HS-5 (cell line): ENCODE data around the gene MAP3K7.

Experiments used
- DNase-seq: peaks from one replicate; pipeline ENCODE4 v3.0.0-alpha.2; 2012; ENCODE audit warnings: low read depth

MAP3K7 gene

DNA sequence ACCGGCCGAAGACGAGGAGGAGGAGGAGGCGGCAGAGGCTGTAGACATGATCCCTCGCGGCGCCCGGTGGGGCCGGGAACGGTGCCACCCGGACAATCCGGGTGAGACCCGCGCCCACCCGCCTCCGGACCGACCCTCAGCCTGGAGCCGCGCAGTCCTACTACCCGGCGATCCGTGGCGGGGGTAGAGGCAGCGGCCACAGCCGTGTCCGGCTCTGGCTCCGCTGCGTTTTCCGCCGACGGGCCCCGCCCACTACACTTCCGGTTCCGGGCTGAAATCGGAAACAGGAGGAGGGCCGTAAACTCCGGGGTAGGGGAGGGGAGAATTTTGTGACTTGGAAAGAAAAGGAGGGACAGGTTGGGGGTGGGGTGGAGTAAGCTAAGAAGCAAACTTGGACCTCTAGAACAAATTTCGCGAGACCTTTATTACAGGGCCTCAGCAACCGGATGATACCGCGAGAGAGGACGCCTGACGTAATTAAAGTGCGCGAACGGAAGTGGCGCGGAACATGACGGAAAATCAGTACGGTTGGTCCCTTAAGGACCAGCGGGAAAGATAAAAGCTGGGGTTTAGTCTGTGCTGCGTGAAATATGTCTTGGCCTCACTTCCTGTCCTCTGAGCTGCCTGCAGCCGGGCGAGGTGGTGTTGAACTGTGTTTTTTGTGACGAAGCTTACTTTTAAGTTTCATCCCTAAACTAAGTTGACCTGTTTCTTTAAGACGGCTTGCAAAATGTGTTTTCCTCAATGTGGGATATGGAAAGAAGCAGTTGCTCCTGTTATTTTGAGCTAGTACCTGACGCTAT, at the start of gene MAP3K7:
MAP3K7 (minus strand) TSS at position 237 of the 803 bp plus-strand sequence; CDS start at position 48, 189 bp downstream.
- peak; percentile 95 for DNase-seq

DNA sequence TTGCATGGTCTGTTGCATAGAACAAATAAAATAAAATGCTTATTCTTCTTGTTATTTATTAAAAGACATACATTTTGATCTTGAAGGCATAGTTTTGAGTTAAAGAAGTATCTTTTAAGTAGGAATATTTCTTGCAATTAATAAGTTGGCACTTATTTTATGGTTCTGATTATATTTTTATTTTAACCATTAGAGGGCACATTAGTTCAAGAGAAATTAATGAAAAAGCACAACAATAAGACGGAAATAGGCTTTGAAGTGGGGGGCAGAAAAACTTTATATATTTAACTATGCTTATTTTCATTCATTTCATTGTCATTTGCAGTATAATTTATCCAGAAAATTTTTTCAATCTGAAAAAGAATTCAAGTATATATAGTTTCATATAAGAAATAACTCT, 44.2 kb upstream of the MAP3K7 start:
- no peak for DNase-seq

GRCh38 chr6:90621581-90621980, 34.7 kb upstream of the MAP3K7 start:
- DNase-seq = no peak

DNA sequence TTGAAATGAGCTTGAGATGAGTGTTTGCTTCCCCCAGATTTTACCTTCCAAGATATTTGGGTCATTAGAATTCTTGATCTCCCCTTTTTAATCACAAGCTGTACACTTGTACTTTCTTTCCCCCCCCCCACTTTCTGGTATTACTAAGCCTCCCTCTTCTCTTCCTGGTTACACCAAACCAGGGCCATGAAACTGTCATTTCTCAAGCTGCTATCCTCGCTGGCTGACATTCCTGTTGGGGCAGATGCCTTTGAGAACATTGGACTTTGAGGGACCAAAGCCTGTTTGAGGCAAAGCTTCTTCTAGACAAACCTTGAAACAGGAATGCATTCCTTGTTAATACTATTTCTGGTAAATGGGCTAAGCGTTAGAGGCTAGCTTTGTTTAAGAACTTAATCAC, 32.3 kb upstream of the MAP3K7 start:
- no peak for DNase-seq

DNA sequence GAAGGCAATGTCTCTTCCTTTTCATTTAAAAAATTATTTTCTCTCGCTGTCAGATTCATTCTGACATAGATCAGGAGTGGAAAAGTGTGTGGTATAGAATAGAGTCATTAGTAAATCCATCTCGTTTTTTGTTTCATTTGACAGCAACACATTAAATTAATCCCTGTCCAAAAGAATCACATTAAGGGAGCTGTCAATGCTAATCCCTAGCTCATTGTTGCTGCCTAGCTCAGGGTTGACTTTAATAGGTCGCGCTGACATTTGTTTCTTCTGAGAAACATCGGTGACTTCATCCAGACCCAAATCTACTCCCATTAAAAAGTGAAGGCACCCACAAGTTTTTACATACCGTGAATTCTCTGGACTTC, 25.4 kb upstream of the MAP3K7 start:
- DNase-seq = no peak

DNA sequence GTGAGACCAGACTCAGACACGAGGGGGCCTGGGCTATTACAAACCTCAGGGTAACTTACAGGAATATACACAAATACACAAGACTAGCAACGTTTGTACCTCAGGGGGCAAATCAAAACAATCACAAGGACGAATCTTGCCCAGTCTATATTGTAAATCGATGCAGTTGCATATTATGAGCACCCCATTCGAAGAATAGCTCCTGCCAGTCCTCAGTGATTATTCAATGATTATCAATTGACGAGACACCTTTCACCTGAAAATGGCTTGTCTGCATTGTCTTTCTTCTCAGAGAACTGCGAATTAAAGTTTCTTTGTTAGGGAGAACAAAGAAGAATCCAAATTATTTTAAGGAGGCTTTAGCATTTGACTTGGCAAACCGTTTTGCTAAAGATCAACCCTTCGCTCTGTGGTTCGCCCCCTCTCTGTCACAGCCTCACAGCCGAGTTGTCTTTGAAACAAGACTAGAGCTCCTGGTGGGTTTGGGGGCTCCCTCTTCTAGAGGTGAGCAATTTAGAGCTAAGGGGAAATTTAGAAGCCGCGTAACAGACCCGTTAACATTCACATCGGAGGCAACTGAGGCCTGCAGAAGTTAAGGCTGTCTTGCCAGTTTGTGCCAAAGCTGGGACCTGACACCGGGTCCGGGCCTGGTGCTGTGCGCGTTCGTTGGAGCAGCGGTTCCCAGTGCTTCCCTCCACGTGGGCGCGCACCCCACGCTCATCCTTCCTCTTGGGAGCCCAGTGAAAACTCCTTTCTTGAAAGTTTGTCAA, 24.9 kb upstream of the MAP3K7 start:
- DNase-seq = no peak

DNA sequence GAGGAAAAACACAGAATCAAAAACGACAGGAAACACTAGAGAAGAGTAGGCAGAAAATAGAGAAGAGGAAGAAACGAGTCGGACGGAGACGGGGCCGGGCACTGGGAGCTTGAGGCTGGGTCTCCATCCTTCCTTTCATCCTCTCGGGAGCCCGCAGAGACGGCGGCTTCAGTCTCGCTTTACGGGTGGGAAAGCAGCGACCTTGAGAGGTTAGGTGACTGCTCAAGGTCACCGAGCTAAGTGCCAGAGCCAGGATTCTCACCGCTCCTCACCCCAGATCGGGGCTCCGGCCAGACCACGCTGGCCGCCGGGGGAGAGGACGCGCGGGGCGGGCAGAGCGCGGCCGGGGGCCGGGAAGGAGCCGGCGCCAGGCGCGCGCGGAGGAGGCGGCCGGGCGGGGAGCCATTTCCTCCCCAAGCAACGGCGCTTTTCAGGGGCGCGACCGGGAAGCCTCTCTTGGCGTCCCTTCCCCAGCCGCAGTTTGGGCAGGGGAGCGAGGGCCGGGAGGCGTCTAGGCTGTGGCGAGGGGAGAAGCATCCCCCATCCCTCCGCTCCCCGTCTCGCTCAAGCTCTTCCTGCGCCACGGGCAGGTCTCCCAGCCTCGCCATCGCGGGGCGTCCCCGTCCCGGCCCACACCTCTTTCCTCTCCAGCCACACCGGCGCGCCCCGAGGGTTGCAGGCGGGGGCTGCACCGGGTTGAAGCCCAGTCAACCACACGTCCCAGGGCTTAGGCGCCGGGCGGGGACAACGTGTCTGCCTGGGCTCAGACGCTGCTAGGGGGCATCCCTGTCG, 24.1 kb upstream of the MAP3K7 start:
- no peak for DNase-seq

- DNase-seq = no peak
These were observed 23.5 kb upstream of the MAP3K7 start for GRCh38 chr6:90610301-90610750.

DNA sequence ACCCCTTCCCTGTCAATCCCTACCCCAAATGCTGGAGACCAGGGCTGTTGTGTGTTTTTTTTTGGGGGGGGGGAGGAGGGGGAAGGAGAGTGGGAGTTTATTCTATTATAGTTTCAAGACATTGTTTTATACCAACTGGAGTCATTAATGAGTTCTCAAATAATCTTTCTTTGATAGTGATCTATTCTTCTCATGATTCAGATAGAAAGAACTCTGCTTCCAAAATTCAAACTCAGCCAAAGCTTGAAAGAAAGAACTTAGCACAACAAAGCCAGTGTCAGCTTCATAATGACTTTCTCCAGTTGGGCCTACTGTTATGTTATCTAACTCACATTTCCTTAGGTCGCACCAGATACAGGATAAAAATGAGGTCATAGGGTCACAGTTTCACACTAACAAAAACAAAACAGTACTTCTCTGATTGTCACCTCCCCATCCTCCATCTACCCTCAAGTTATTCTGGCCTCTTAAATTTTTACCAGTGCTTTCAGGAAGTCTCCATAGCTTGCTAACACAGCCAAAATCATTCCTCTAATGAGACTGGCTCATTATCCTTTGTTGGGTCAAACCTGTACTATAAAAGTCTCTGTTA, 19.0 kb upstream of the MAP3K7 start:
- DNase-seq = no peak

GRCh38 chr6:90604546-90604945, 17.7 kb upstream of the MAP3K7 start:
- no peak for DNase-seq

GRCh38 chr6:90599151-90599550, 12.3 kb upstream of the MAP3K7 start:
- no peak for DNase-seq

DNA sequence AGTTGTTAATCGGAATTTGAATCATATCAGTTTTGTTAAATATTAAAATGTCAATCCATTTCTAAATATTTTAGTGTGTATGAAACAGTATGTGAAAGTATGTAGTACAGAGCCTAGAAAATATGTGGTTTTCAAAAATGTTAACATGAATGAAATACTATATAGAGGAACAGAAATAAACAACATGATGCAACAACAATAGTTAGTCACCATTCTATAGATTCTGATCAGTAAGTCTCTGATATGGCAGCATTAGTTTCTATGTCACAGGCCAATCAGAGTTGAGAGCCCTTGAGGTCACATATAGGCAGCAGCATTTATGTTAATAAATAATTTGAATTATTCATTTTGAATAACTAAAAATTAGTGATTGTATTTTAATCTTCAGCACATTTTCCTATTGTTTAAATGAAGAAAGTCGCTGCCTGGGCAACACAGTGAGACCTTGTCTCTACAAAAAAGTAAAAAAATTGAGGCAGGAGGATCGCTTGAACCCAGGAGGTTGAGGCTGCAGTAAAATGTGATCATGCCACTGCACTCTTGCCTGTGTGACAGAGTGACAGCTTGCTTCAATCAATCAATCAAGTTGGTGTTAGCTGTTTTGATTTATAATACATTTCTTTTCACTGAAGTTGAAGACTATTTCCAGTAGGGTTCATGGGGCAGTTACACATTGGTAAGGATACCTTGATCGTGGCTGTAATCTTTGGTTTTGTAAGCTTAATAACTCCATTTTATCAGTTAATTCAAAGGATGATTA, 11.5 kb upstream of the MAP3K7 start:
- no peak for DNase-seq

- DNase-seq = no peak
These were observed 10.2 kb upstream of the MAP3K7 start for GRCh38 chr6:90596967-90597539.

DNA sequence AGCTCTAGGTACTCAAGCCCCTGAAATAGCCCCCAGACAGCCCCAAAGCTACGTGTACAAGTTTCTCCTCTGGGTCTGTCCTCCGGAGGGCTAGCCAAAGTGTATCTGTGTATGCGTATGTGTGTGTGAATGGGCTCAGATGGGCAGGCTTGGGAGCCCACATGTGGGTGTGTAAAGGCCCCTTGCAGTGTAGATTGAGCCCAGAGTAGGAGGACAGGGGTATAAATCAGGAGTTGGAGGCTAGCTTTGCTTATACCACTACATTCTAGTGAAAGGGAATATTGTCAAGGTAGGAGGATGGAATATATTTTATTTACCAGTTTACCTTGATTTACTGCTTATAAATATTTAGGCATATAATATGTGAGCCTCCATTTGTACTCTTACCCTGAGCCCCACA, 9.0 kb upstream of the MAP3K7 start:
- no peak for DNase-seq

- DNase-seq = no peak
These were observed 381 bp downstream of the MAP3K7 start for GRCh38 chr6:90586546-90586835.

DNA sequence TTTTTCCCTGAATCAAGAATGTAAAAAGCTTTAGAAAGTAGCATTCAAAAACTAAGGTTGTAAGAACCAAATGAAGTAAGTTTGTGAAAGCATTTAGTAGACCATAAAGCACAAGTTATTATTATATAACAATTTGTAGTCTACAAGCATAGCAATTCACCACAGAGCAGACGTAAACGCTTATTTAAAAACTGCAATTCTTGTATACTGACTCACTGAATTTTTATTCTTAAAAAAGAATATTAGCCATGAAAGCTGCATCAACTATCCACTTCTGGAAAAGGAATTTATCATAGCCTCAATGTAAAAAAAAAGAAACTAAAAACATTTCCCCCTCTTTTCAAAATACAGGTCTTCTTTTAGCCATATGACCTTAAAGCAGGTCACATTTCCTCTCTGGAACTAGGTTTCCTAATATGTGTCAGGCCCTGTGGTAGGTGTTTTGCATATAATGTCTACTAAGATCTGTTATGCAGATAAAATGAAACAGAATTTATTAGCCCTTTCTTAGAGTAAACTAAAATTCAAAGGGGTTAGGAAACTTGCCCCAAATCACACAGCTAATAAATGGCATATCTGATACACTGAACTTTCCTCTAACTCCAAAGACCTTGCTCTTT, 2.1 kb downstream of the MAP3K7 start:
- DNase-seq = no peak

GRCh38 chr6:90583836-90584481, 2.9 kb downstream of the MAP3K7 start:
- DNase-seq = no peak

DNA sequence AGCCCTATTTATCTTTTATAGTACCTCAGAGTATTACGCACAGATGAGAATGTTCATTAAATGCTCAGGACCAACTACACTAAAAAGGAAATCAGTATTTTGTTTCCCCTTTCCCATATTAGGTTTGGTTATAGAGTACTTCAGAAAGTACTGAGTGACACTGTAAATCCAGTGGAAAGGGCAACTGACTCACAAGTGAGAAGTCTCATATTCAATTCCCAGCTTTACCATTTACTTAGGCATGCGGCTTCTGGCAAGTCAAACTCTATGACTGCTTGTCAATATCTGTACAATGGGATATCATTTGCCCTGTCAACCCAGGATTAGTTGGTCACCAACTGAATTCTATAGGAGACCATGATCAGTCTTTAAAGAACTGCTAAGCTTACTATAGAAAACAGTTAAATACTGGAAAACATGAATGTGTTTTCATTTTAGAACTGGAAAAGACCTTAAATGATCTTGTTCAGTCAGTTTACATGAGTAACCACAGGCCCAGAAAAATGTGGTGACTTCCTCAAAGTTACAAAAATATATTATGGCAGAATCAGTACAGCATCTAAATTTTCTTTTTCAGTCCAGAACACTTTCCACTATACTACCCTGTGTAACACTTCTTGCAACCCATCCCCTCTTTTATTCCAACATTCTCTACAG, 3.6 kb downstream of the MAP3K7 start:
- no peak for DNase-seq

DNA sequence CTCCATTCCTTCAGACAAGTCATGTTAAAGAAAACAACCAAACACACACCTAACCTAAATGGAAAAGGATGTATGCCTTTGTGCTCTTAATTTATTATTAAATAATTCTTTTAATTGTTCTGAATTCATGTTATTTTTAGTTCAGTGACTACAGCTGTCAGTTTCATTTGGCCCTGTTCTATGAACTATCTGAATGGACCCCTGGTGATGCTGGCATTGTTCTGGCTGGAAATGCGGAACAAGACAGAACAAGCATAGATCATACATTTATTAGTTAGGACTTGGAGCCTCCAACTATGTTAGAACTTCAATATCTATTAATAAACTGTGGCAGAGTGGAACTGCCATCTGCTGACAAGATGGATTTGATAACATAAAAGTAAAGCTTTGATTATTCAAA, 5.7 kb downstream of the MAP3K7 start:
- no peak for DNase-seq
